Caco-2 (cell line): Measurements from ENCODE around the gene MYH2. TPM values are rescaled to one million over a fixed set of nuclear protein-coding genes. Genes with fewer than 3 reads are reported as not detected.

ENCODE experiments used
- BruUV-seq: library from RNA; stranded (reverse); fragments of 400-500 nt; replicated peaks from 2 replicates; lab custom pipeline; 2021; lab: Mats Ljungman, UMichigan
- CTCF ChIA-PET: fragments of 300-600 bp; sonication (Branson Sonifier 250); formaldehyde crosslinking; loops from one replicate; lab custom pipeline; 2022; ENCODE audit warnings: antibody characterized with exemption; lab: Charles Lee
- POLR2A ChIA-PET: fragments of 300-600 bp; sonication (Branson Sonifier 250); formaldehyde crosslinking; loops from one replicate; lab custom pipeline; 2022; ENCODE audit warnings: antibody characterized with exemption; lab: Charles Lee
- DNase-seq, 2 experiments: peaks; one replicate each; pipeline versions ENCODE4 v3.0.0 to v3.0.0-alpha.2; 2020 to 2022
- H3K27me3 ChIP-seq: replicated peaks from 2 replicates; pipeline ENCODE4 v1.6.0; 2011; ENCODE audit warnings: low read length; ENCODE audit not compliant: control insufficient read depth, insufficient read depth
- H3K36me3 ChIP-seq: 2 replicates; pipeline ENCODE4 v1.5.1; 2011; ENCODE audit warnings: low read length; ENCODE audit not compliant: control insufficient read depth, insufficient read depth
- H3K4me1 ChIP-seq: fragments of 250-450 bp; sonication (Bioruptor Pico); 2 replicates; pipeline ENCODE4 v1.5.1; 2020; ENCODE audit warnings: mild to moderate bottlenecking
- H3K4me3 ChIP-seq: 2 replicates; pipeline ENCODE4 v1.5.1; 2011; ENCODE audit warnings: low read depth, mild to moderate bottlenecking, control low read depth, low read length
- H3K9me3 ChIP-seq: fragments of 250-450 bp; sonication (Bioruptor Pico); 2 replicates; pipeline ENCODE4 v1.5.1; 2020; ENCODE audit warnings: mild to moderate bottlenecking, moderate library complexity
- H3K27ac Mint-ChIP-seq: one replicate; pipeline ENCODE4 v1.8.0; 2022; ENCODE audit warnings: mixed read lengths; ENCODE audit not compliant: unreplicated experiment
- H3K27me3 Mint-ChIP-seq: one replicate; pipeline ENCODE4 v1.8.0; 2022; ENCODE audit warnings: mixed read lengths; ENCODE audit not compliant: insufficient read depth, unreplicated experiment
- H3K36me3 Mint-ChIP-seq: one replicate; pipeline ENCODE4 v1.8.0; 2022; ENCODE audit warnings: mild to moderate bottlenecking, mixed read lengths; ENCODE audit not compliant: insufficient read depth, unreplicated experiment
- H3K4me1 Mint-ChIP-seq: one replicate; pipeline ENCODE4 v1.8.0; 2022; ENCODE audit warnings: low read depth, mixed read lengths; ENCODE audit not compliant: unreplicated experiment
- H3K4me3 Mint-ChIP-seq: one replicate; pipeline ENCODE4 v1.8.0; 2022; ENCODE audit warnings: mild to moderate bottlenecking, moderate library complexity, mixed read lengths; ENCODE audit not compliant: unreplicated experiment
- H3K9me3 Mint-ChIP-seq: one replicate; pipeline ENCODE4 v1.8.0; 2022; ENCODE audit warnings: mixed read lengths; ENCODE audit not compliant: unreplicated experiment
- CTCF ChIP-seq, 2 experiments: fragments of 200-600 bp in 1 of 2; IDR thresholded peaks; 1 replicate in 1 of 2; 2 replicates in 1 of 2; pipeline versions ENCODE4 v1.5.1 to v1.8.0; 2011 to 2022; ENCODE audit warnings: antibody characterized with exemption in 1 of 2, control low read depth in 1 of 2, inconsistent platforms in 1 of 2, low read depth in 1 of 2, low read length in 1 of 2, mild to moderate bottlenecking in 1 of 2, moderate library complexity in 1 of 2; ENCODE audit not compliant: insufficient read depth in 1 of 2, severe bottlenecking in 1 of 2, unreplicated experiment in 1 of 2
- intact Hi-C: fragments of 100-400 bp; cut with micrococcal nuclease; formaldehyde crosslinking; loops from one replicate; pipeline ENCODE4 v1.10.0; 2022; ENCODE audit not compliant: unreplicated experiment
- total RNA-seq: library from RNA; stranded (reverse); gene quantifications from 2 replicates; pipeline ENCODE4 v1.2.3, GENCODE V29; 2022

MYH2 gene
- total RNA-seq, 1 experiment from 2014 or later = not detected

- no peaks in the 10 kb centered on the region for H3K36me3 ChIP-seq
- ChIA-PET CTCF (no interaction called here), POLR2A (no interaction called here)
- H3K4me3 ChIP-seq = no peak overlapping the region
- TF ChIP-seq CTCF (IDR thresholded peaks at IDR 0.05; ENCODE audit: insufficient read depth in 1 of 2, low read depth in 1 of 2, low read length in 1 of 2, severe bottlenecking in 1 of 2, unreplicated experiment in 1 of 2) = no peak
- no peaks in the 10 kb centered on the region for H3K27me3 ChIP-seq
- no peaks in the 10 kb centered on the region for H3K36me3 Mint-ChIP-seq
- H3K4me3 Mint-ChIP-seq = no peak overlapping the region
- no peak for DNase-seq
- no peaks in the 10 kb centered on the region for H3K9me3 Mint-ChIP-seq
- no peaks in the 10 kb centered on the region for H3K4me1 ChIP-seq
- no peak overlapping the region for H3K27ac Mint-ChIP-seq
- BruUV-seq = no TSS peak
- no peaks in the 10 kb centered on the region for H3K4me1 Mint-ChIP-seq
- peaks cover 4% of the 10 kb centered on the region for H3K27me3 Mint-ChIP-seq
- H3K9me3 ChIP-seq = no peaks in the 10 kb centered on the region
- intact Hi-C loops = no loop called here
These were observed 49.5 kb downstream of the MYH2 start for GRCh38 chr17:10499950-10500349.

- Mint-ChIP-seq H3K27ac (no peak overlapping the region), H3K4me3 (no peak overlapping the region), H3K36me3 (no peaks in the 10 kb centered on the region), H3K27me3 (peaks cover 8% of the 10 kb centered on the region), H3K4me1 (no peaks in the 10 kb centered on the region), H3K9me3 (peaks cover 37% of the 10 kb centered on the region)
- Histone ChIP-seq H3K9me3 (no peaks in the 10 kb centered on the region), H3K4me1 (no peaks in the 10 kb centered on the region), H3K4me3 (no peak overlapping the region), H3K36me3 (no peaks in the 10 kb centered on the region), H3K27me3 (no peaks in the 10 kb centered on the region)
- no TSS peak for BruUV-seq
- ChIA-PET POLR2A (no interaction called here), CTCF (no interaction called here)
- TF ChIP-seq CTCF (IDR thresholded peaks at IDR 0.05; ENCODE audit: insufficient read depth in 1 of 2, low read depth in 1 of 2, low read length in 1 of 2, severe bottlenecking in 1 of 2, unreplicated experiment in 1 of 2) = no peak
- intact Hi-C loops = no loop called here
- DNase-seq = no peak
These were observed 57.5 kb downstream of the MYH2 start for GRCh38 chr17:10492004-10492403.

- Mint-ChIP-seq H3K4me1 (no peaks in the 10 kb centered on the region), H3K27me3 (no peaks in the 10 kb centered on the region), H3K9me3 (peaks cover 23% of the 10 kb centered on the region), H3K27ac (no peak overlapping the region), H3K36me3 (no peaks in the 10 kb centered on the region), H3K4me3 (no peak overlapping the region)
- no peaks in the 10 kb centered on the region for H3K36me3 ChIP-seq
- intact Hi-C loops = no loop called here
- H3K27me3 ChIP-seq = no peaks in the 10 kb centered on the region
- no peak for DNase-seq
- CTCF ChIA-PET = no interaction called here
- TF ChIP-seq CTCF (IDR thresholded peaks at IDR 0.05; ENCODE audit: insufficient read depth in 1 of 2, low read depth in 1 of 2, low read length in 1 of 2, severe bottlenecking in 1 of 2, unreplicated experiment in 1 of 2) = no peak
- POLR2A ChIA-PET = no interaction called here
- no peak overlapping the region for H3K4me3 ChIP-seq
- H3K4me1 ChIP-seq = no peaks in the 10 kb centered on the region
- no TSS peak for BruUV-seq
- no peaks in the 10 kb centered on the region; the same call in 1 of the 2 replicates for H3K9me3 ChIP-seq
These were observed 67.2 kb downstream of the MYH2 start for GRCh38 chr17:10482252-10482651.
